ENCODE results near the gene NACAD. TPM values are rescaled to one million over a fixed set of nuclear protein-coding genes. Genes with fewer than 3 reads are reported as not detected.

Gene NACAD
- total RNA-seq, 2 donors from 2014 or later = 0.15 to 0.47 TPM

- DNase-seq (no peak), ATAC-seq (no peak)
- Mint-ChIP-seq H3K36me3 (ENCODE audit: low read depth) (peaks cover 3% of the 10 kb centered on the region), H3K27me3 (no peaks in the 10 kb centered on the region), H3K4me1 (peaks cover 28% of the 10 kb centered on the region), H3K27ac (peak overlapping the region; percentile 49), H3K4me3 (no peak overlapping the region)
- H3K9me3 ChIP-seq (ENCODE audit: control insufficient read depth, low read length, poor library complexity, severe bottlenecking) = no peaks in the 10 kb centered on the region
Measured at GRCh38 chr7:45107356-45107755, 18.6 kb upstream of the NACAD start.

- Mint-ChIP-seq H3K4me3 (no peak overlapping the region), H3K27ac (peak overlapping the region; percentile 49), H3K4me1 (peaks cover 23% of the 10 kb centered on the region), H3K27me3 (no peaks in the 10 kb centered on the region), H3K36me3 (ENCODE audit: low read depth) (peaks cover 3% of the 10 kb centered on the region)
- DNase-seq (no peak), ATAC-seq (no peak)
- H3K9me3 ChIP-seq (ENCODE audit: control insufficient read depth, low read length, poor library complexity, severe bottlenecking) = no peaks in the 10 kb centered on the region
Measured at GRCh38 chr7:45106820-45107219, 18.1 kb upstream of the NACAD start.

- ATAC-seq (no peak), DNase-seq (no peak)
- no peaks in the 10 kb centered on the region for H3K27me3 Mint-ChIP-seq
- H3K36me3 Mint-ChIP-seq (ENCODE audit: low read depth) = no peaks in the 10 kb centered on the region
- H3K9me3 ChIP-seq (ENCODE audit: control insufficient read depth, low read length, poor library complexity, severe bottlenecking) = no peaks in the 10 kb centered on the region
- no peak overlapping the region for H3K27ac Mint-ChIP-seq
- H3K4me3 Mint-ChIP-seq = no peak overlapping the region
- H3K4me1 Mint-ChIP-seq = peaks cover 14% of the 10 kb centered on the region
Measured at GRCh38 chr7:45105588-45106188, 16.9 kb upstream of the NACAD start.

GRCh38 chr7:45104844-45105587 lies 16.2 kb upstream of the NACAD start:
- no peak overlapping the region for H3K4me3 Mint-ChIP-seq
- ATAC-seq (no peak), DNase-seq (no peak)
- H3K27me3 Mint-ChIP-seq = no peaks in the 10 kb centered on the region
- H3K4me1 Mint-ChIP-seq = peaks cover 9% of the 10 kb centered on the region
- H3K9me3 ChIP-seq (ENCODE audit: control insufficient read depth, low read length, poor library complexity, severe bottlenecking) = no peaks in the 10 kb centered on the region
- H3K27ac Mint-ChIP-seq = no peak overlapping the region
- no peaks in the 10 kb centered on the region for H3K36me3 Mint-ChIP-seq (ENCODE audit: low read depth)

GRCh38 chr7:45103958-45104843 lies 15.4 kb upstream of the NACAD start:
- DNase-seq (no peak), ATAC-seq (no peak)
- no peaks in the 10 kb centered on the region for H3K9me3 ChIP-seq (ENCODE audit: control insufficient read depth, low read length, poor library complexity, severe bottlenecking)
- Mint-ChIP-seq H3K27me3 (no peaks in the 10 kb centered on the region), H3K27ac (no peak overlapping the region), H3K4me3 (no peak overlapping the region), H3K36me3 (ENCODE audit: low read depth) (no peaks in the 10 kb centered on the region), H3K4me1 (peaks cover 8% of the 10 kb centered on the region)

- ATAC-seq (no peak), DNase-seq (no peak)
- Mint-ChIP-seq H3K4me1 (peaks cover 6% of the 10 kb centered on the region), H3K4me3 (no peak overlapping the region), H3K27ac (no peak overlapping the region), H3K36me3 (ENCODE audit: low read depth) (no peaks in the 10 kb centered on the region), H3K27me3 (no peaks in the 10 kb centered on the region)
- H3K9me3 ChIP-seq (ENCODE audit: control insufficient read depth, low read length, poor library complexity, severe bottlenecking) = no peaks in the 10 kb centered on the region
Measured at GRCh38 chr7:45102785-45103712, 14.3 kb upstream of the NACAD start.

GRCh38 chr7:45101748-45102147 lies 13.0 kb upstream of the NACAD start:
- Mint-ChIP-seq H3K27me3 (no peaks in the 10 kb centered on the region), H3K4me3 (no peak overlapping the region), H3K36me3 (ENCODE audit: low read depth) (no peaks in the 10 kb centered on the region), H3K4me1 (no peaks in the 10 kb centered on the region), H3K27ac (no peak overlapping the region)
- ATAC-seq = no peak
- H3K9me3 ChIP-seq (ENCODE audit: control insufficient read depth, low read length, poor library complexity, severe bottlenecking) = no peaks in the 10 kb centered on the region
- DNase-seq = no peak

GRCh38 chr7:45100761-45101480 lies 12.2 kb upstream of the NACAD start:
- Mint-ChIP-seq H3K27me3 (no peaks in the 10 kb centered on the region), H3K4me1 (no peaks in the 10 kb centered on the region), H3K27ac (no peak overlapping the region), H3K4me3 (no peak overlapping the region), H3K36me3 (ENCODE audit: low read depth) (no peaks in the 10 kb centered on the region)
- ATAC-seq = no peak
- peak in 1 of 3 donors; percentile 5 for DNase-seq
- no peaks in the 10 kb centered on the region for H3K9me3 ChIP-seq (ENCODE audit: control insufficient read depth, low read length, poor library complexity, severe bottlenecking)

- Mint-ChIP-seq H3K27me3 (no peaks in the 10 kb centered on the region), H3K36me3 (ENCODE audit: low read depth) (no peaks in the 10 kb centered on the region), H3K4me1 (no peaks in the 10 kb centered on the region), H3K4me3 (no peak overlapping the region), H3K27ac (no peak overlapping the region)
- no peak for ATAC-seq
- H3K9me3 ChIP-seq (ENCODE audit: control insufficient read depth, low read length, poor library complexity, severe bottlenecking) = no peaks in the 10 kb centered on the region
- DNase-seq = peak in 1 of 3 donors; percentile 4
Measured at GRCh38 chr7:45099891-45100760, 11.4 kb upstream of the NACAD start.

GRCh38 chr7:45098983-45099839 lies 10.4 kb upstream of the NACAD start:
- H3K27ac Mint-ChIP-seq = no peak overlapping the region
- no peaks in the 10 kb centered on the region for H3K27me3 Mint-ChIP-seq
- H3K9me3 ChIP-seq (ENCODE audit: control insufficient read depth, low read length, poor library complexity, severe bottlenecking) = no peaks in the 10 kb centered on the region
- DNase-seq (peak in 1 of 3 donors; percentile 2), ATAC-seq (no peak)
- no peak overlapping the region for H3K4me3 Mint-ChIP-seq
- H3K4me1 Mint-ChIP-seq = no peaks in the 10 kb centered on the region
- no peaks in the 10 kb centered on the region for H3K36me3 Mint-ChIP-seq (ENCODE audit: low read depth)

- DNase-seq (no peak), ATAC-seq (no peak)
- peaks cover 5% of the 10 kb centered on the region for H3K4me1 Mint-ChIP-seq
- H3K4me3 Mint-ChIP-seq = no peak overlapping the region
- H3K27ac Mint-ChIP-seq = no peak overlapping the region
- peaks cover 9% of the 10 kb centered on the region for H3K27me3 Mint-ChIP-seq
- H3K36me3 Mint-ChIP-seq (ENCODE audit: low read depth) = no peaks in the 10 kb centered on the region
- H3K9me3 ChIP-seq (ENCODE audit: control insufficient read depth, low read length, poor library complexity, severe bottlenecking) = no peaks in the 10 kb centered on the region
Measured at GRCh38 chr7:45092931-45093235, 4.1 kb upstream of the NACAD start.

Measured in T-helper 17 cell (primary cell).